ENCODE measurements around the gene SPATS2L. TPM values are rescaled to one million over a fixed set of nuclear protein-coding genes. Genes with fewer than 3 reads are reported as not detected.

SPATS2L gene
- total RNA-seq, 3 donors from 2014 or later, result 61.3 to 67.5 (median 64.5) TPM

DNA sequence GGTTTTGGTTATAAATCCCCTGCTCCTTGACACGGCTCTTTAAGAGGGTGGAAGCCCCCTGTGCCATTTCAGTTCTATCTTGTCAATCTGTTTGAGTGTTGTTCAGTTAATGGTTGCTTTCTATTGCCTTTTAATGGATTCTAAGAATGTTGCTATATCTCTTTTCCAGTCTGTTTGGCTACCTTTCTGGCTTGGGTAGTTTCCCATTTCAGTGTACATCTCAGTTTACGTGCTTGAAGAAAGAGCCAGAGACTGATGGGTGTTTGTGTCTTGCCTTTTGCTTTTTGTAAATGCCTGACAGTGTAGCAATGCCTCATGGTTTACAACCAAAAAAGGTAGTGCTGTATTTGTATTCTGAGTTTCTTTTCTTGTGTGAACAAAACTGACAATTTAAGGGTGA is 45.3 kb downstream of the SPATS2L start:
- no peak for TF ChIP-seq POLR2AphosphoS5 (IDR thresholded peaks at IDR 0.05)
- no peak for TF ChIP-seq POLR2A (IDR thresholded peaks at IDR 0.05)
- TF ChIP-seq, protein P1, sequence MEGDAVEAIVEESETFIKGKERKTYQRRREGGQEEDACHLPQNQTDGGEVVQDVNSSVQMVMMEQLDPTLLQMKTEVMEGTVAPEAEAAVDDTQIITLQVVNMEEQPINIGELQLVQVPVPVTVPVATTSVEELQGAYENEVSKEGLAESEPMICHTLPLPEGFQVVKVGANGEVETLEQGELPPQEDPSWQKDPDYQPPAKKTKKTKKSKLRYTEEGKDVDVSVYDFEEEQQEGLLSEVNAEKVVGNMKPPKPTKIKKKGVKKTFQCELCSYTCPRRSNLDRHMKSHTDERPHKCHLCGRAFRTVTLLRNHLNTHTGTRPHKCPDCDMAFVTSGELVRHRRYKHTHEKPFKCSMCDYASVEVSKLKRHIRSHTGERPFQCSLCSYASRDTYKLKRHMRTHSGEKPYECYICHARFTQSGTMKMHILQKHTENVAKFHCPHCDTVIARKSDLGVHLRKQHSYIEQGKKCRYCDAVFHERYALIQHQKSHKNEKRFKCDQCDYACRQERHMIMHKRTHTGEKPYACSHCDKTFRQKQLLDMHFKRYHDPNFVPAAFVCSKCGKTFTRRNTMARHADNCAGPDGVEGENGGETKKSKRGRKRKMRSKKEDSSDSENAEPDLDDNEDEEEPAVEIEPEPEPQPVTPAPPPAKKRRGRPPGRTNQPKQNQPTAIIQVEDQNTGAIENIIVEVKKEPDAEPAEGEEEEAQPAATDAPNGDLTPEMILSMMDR (IDR thresholded peaks at IDR 0.05), result no peak
- H3K4me1 ChIP-seq, result peaks cover 0 to 6% of the 10 kb centered on the region in 2 donors
- no peak overlapping the region for H3K27ac ChIP-seq
- no peak overlapping the region for H3K4me3 ChIP-seq
- no peaks in the 10 kb centered on the region for H3K27me3 ChIP-seq
- no peaks in the 10 kb centered on the region for H3K36me3 ChIP-seq
- no peak for DNase-seq (ENCODE audit: low spot score in 2 of 2)
- no peaks in the 10 kb centered on the region for H3K9me3 ChIP-seq
- intact Hi-C loops (cut with DNase I; ENCODE audit: low total_unique reads), result no loop called here

DNA sequence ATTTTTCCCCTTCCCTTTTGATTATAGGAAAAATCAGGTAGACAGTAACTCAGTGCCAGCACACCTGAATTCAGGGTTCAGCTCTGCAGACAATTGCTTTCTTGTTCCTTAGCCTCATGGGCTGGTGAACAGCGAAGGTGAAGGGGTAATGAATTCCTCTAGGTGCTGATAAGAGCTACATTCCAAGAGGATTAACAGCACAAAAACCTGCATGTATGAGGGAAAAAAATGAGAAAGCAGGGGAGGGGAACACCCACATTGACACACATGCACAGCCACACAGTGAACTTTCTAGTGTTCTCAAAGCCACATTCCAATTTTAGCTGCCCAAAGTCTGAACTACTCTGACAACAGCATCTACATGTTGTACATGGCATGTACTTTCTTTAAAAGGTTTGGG is 46.1 kb downstream of the SPATS2L start:
- TF ChIP-seq POLR2AphosphoS5 (IDR thresholded peaks at IDR 0.05), result no peak
- TF ChIP-seq, protein P1 (IDR thresholded peaks at IDR 0.05), result no peak
- no peak for TF ChIP-seq POLR2A (IDR thresholded peaks at IDR 0.05)
- no peak overlapping the region for H3K4me3 ChIP-seq
- H3K9me3 ChIP-seq, result no peaks in the 10 kb centered on the region
- H3K4me1 ChIP-seq, result peaks cover 0 to 6% of the 10 kb centered on the region in 2 donors
- DNase-seq (ENCODE audit: low spot score in 2 of 2), result no peak
- peak overlapping the region in 1 of 2 donors; percentile 26 for H3K27ac ChIP-seq
- H3K36me3 ChIP-seq, result no peaks in the 10 kb centered on the region
- intact Hi-C loops (cut with DNase I; ENCODE audit: low total_unique reads), result no loop called here
- H3K27me3 ChIP-seq, result no peaks in the 10 kb centered on the region

DNA sequence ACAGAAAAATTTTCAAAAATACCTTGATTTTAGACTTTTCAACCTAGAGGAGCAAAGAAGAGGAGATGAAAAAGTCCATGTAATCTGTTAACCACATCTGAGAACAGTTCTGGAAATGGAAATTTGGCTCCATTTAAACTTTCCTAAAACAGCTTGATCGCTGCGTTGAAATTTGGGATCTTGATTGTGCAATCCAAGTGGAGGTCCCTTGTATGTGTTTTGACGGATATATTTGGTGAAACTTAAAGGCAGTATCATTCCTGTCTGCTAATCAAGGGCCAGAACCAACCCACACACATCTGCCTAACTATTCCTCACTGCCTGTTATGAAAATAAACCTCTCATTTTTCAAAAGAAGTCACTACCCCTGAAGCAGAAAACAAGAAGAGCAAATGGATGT is 46.6 kb downstream of the SPATS2L start:
- DNase-seq (ENCODE audit: low spot score in 2 of 2), result no peak
- H3K9me3 ChIP-seq, result no peaks in the 10 kb centered on the region
- no peak overlapping the region for H3K4me3 ChIP-seq
- TF ChIP-seq, protein P1 (IDR thresholded peaks at IDR 0.05), result no peak
- TF ChIP-seq POLR2A (IDR thresholded peaks at IDR 0.05), result no peak
- TF ChIP-seq POLR2AphosphoS5 (IDR thresholded peaks at IDR 0.05), result no peak
- H3K4me1 ChIP-seq, result peaks cover 0 to 6% of the 10 kb centered on the region in 2 donors
- intact Hi-C loops (cut with DNase I; ENCODE audit: low total_unique reads), result no loop called here
- H3K36me3 ChIP-seq, result no peaks in the 10 kb centered on the region
- H3K27ac ChIP-seq, result peak overlapping the region in 1 of 2 donors; percentile 26
- H3K27me3 ChIP-seq, result no peaks in the 10 kb centered on the region

DNA sequence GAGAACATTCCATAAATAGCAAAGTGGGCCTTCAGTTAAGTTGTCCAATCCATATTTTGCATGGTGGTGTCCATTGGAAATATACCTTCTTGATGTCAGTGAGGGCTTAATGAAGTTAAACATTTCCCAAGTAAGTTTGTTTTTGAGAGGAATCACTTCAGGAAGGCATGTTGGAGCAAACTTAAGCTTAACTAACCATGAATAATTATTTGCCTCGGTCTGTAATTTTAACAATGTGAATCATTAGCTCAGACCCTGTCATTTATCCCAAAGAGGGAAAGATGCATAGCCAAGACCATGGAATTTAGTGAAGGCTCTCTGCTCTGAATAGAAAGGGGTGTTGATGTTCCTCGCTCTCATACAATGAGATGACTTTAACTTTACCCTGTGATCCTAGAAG is 47.4 kb downstream of the SPATS2L start:
- Histone ChIP-seq H3K27ac (no peak overlapping the region), H3K27me3 (no peaks in the 10 kb centered on the region), H3K9me3 (no peaks in the 10 kb centered on the region), H3K4me1 (peaks cover 0 to 6% of the 10 kb centered on the region in 2 donors), H3K36me3 (no peaks in the 10 kb centered on the region), H3K4me3 (no peak overlapping the region)
- intact Hi-C loops (cut with DNase I; ENCODE audit: low total_unique reads), result no loop called here
- no peak for TF ChIP-seq POLR2AphosphoS5 (IDR thresholded peaks at IDR 0.05)
- TF ChIP-seq, protein P1 (IDR thresholded peaks at IDR 0.05), result no peak
- no peak for TF ChIP-seq POLR2A (IDR thresholded peaks at IDR 0.05)
- no peak for DNase-seq (ENCODE audit: low spot score in 2 of 2)

DNA sequence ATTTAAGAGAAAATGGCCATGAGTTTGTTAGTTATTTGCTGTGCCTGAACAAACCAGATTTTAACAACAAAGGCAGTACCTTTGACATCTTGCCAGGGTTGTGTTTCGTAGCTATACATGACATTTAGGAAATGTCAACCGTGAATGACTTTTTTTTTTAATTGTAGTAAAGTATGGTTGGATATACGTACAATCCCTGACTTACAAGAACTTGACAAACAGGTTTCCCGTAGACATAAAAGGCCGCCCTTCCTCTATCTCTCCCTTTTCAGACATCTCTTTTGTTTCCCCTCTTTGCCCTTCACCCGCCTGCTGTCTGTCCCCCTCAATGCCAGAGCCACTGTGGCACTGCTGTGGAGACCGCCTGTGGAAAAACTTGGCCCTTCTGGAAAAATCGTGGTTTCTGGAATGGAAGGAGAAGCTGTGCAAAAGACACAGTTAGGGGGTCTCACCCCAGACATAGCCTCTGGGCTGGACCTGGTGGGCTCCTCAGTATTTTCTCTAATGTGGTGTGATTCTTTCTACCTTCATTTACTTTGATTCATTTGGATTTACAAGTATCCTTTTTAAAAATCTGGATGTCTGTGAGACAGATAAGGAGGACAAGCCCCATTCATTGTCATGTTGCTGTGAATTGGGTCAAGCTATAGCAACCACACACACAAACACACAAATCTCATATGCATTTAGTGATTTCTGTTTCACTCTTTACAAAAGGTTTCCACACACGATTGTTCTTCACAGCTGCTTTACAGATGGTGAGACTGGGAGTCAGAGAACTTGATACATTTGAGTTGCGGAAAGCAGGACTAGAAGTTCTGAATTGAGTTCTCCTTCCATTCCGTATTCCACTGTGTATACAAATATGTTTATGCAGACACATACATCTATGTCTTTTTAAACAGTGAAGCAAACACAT is 48.6 kb downstream of the SPATS2L start:
- H3K27ac ChIP-seq, result no peak overlapping the region
- no peak for DNase-seq (ENCODE audit: low spot score in 2 of 2)
- intact Hi-C loops (cut with DNase I; ENCODE audit: low total_unique reads), result no loop called here
- TF ChIP-seq, protein P1 (IDR thresholded peaks at IDR 0.05), result no peak
- TF ChIP-seq POLR2A (IDR thresholded peaks at IDR 0.05), result no peak
- TF ChIP-seq POLR2AphosphoS5 (IDR thresholded peaks at IDR 0.05), result no peak
- H3K4me3 ChIP-seq, result no peak overlapping the region
- no peaks in the 10 kb centered on the region for H3K9me3 ChIP-seq
- no peaks in the 10 kb centered on the region for H3K36me3 ChIP-seq
- no peaks in the 10 kb centered on the region for H3K27me3 ChIP-seq
- peaks cover 0 to 6% of the 10 kb centered on the region in 2 donors for H3K4me1 ChIP-seq

All from breast epithelium (tissue), 4 donors.